ENCODE results near the gene HADH. TPM values are rescaled to one million over a fixed set of nuclear protein-coding genes. Genes with fewer than 3 reads are reported as not detected.

The HADH gene
- total RNA-seq, 1 donor from 2014 or later = 33.9 TPM

DNA sequence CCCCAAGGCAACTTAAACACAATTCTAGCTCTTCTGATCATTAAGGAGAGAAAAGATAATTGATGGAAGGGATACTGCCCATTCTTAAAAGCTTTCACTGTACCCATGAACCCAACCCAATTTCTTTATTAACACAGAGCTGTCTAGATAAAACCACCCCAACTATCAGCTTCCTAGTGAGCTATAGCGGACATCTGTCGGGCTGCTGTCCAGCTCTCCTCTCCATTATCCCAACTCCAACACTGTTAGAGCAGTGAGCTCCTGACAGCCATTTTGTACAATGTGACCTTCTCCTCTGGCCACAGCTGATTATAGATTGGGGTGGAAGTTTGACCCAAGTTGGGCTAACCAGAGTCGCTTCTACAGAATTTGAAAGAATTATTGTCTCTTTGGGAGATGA, 66.1 kb downstream of the HADH start:
- Mint-ChIP-seq H3K4me1 (ENCODE audit: low read depth) (peaks cover 70% of the 10 kb centered on the region), H3K9me3 (no peaks in the 10 kb centered on the region), H3K4me3 (no peak overlapping the region), H3K27ac (peak overlapping the region; percentile 43), H3K27me3 (ENCODE audit: insufficient read depth) (no peaks in the 10 kb centered on the region), H3K36me3 (ENCODE audit: low read depth) (peaks cover 43% of the 10 kb centered on the region)
- DNase-seq (ENCODE audit: low spot score) = no peak
- intact Hi-C loops (cut with micrococcal nuclease) = no loop called here

DNA sequence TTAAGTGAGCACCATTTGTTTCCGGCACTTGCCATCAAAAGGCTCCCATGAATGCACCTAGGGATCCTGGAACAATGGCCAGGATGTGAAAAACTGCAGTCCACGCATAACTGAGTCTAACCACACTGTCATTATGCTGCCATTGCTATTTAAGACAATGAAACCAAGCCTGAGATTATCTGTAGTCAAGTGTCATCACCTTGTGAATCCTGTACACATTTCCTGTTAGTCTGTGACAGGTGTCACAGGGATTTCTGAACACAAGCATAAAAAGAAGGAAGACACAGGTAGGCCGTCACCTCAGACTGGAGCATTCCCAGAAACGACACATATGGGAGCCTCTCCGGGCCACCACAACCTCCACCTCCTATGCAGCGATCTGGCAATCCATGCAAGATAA, 66.7 kb downstream of the HADH start:
- no peaks in the 10 kb centered on the region for H3K9me3 Mint-ChIP-seq
- H3K27me3 Mint-ChIP-seq (ENCODE audit: insufficient read depth) = no peaks in the 10 kb centered on the region
- peaks cover 38% of the 10 kb centered on the region for H3K36me3 Mint-ChIP-seq (ENCODE audit: low read depth)
- H3K4me1 Mint-ChIP-seq (ENCODE audit: low read depth) = peaks cover 67% of the 10 kb centered on the region
- intact Hi-C loops (cut with micrococcal nuclease) = no loop called here
- DNase-seq (ENCODE audit: low spot score) = no peak
- no peak overlapping the region for H3K27ac Mint-ChIP-seq
- H3K4me3 Mint-ChIP-seq = no peak overlapping the region

GRCh38 chr4:108058685-108059440, 69.2 kb downstream of the HADH start:
- Mint-ChIP-seq H3K4me1 (ENCODE audit: low read depth) (peaks cover 60% of the 10 kb centered on the region), H3K27me3 (ENCODE audit: insufficient read depth) (no peaks in the 10 kb centered on the region), H3K4me3 (no peak overlapping the region), H3K9me3 (no peaks in the 10 kb centered on the region), H3K36me3 (ENCODE audit: low read depth) (peaks cover 37% of the 10 kb centered on the region), H3K27ac (peak overlapping the region; percentile 21)
- intact Hi-C loops (cut with micrococcal nuclease) = no loop called here
- DNase-seq (ENCODE audit: low spot score) = no peak

DNA sequence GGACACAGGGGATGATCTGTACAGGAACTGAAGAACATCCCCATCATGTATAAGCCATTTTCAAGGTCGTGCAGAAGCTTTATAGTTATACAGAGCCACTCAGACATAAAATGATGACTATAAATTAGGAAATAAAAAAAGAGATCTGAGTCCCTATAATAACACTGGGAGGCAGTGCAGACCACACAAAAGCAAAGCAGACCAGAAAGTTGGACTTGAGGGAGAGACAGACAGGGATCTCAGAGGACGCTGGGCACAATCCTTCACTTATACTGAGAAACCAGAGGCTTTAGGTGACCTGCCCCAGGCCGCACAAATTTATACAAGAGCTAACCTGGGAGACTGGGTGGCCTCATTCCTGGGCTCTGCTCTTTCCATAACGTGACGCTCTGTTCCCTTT, 70.5 kb downstream of the HADH start:
- Mint-ChIP-seq H3K9me3 (no peaks in the 10 kb centered on the region), H3K36me3 (ENCODE audit: low read depth) (peaks cover 37% of the 10 kb centered on the region), H3K27me3 (ENCODE audit: insufficient read depth) (no peaks in the 10 kb centered on the region), H3K4me1 (ENCODE audit: low read depth) (peaks cover 57% of the 10 kb centered on the region), H3K27ac (peak overlapping the region; percentile 32), H3K4me3 (no peak overlapping the region)
- intact Hi-C loops (cut with micrococcal nuclease) = no loop called here
- no peak for DNase-seq (ENCODE audit: low spot score)

GRCh38 chr4:108060686-108061321, 71.1 kb downstream of the HADH start:
- H3K36me3 Mint-ChIP-seq (ENCODE audit: low read depth) = peaks cover 37% of the 10 kb centered on the region
- no peak overlapping the region for H3K27ac Mint-ChIP-seq
- DNase-seq (ENCODE audit: low spot score) = no peak
- no peaks in the 10 kb centered on the region for H3K27me3 Mint-ChIP-seq (ENCODE audit: insufficient read depth)
- peaks cover 51% of the 10 kb centered on the region for H3K4me1 Mint-ChIP-seq (ENCODE audit: low read depth)
- intact Hi-C loops (cut with micrococcal nuclease) = no loop called here
- H3K9me3 Mint-ChIP-seq = no peaks in the 10 kb centered on the region
- no peak overlapping the region for H3K4me3 Mint-ChIP-seq

GRCh38 chr4:108068442-108068841, 78.8 kb downstream of the HADH start:
- peaks cover 73% of the 10 kb centered on the region for H3K4me1 Mint-ChIP-seq (ENCODE audit: low read depth)
- no peak for DNase-seq (ENCODE audit: low spot score)

GRCh38 chr4:108070775-108071174, 81.1 kb downstream of the HADH start:
- Mint-ChIP-seq H3K36me3 (ENCODE audit: low read depth) (peaks cover 56% of the 10 kb centered on the region), H3K9me3 (no peaks in the 10 kb centered on the region), H3K4me3 (no peak overlapping the region), H3K27ac (peak overlapping the region; percentile 77), H3K27me3 (ENCODE audit: insufficient read depth) (no peaks in the 10 kb centered on the region), H3K4me1 (ENCODE audit: low read depth) (peaks cover 81% of the 10 kb centered on the region)
- intact Hi-C loops (cut with micrococcal nuclease) = loop anchor here (5.0 kb wide), 1 partner anchor 37 kb away; no protein-coding TSS in a partner anchor
- DNase-seq (ENCODE audit: low spot score) = no peak

More at GRCh38 chr4:108068442-108068841, 78.8 kb downstream of the HADH start:
- H3K36me3 Mint-ChIP-seq (ENCODE audit: low read depth) = peaks cover 51% of the 10 kb centered on the region
- H3K27me3 Mint-ChIP-seq (ENCODE audit: insufficient read depth) = no peaks in the 10 kb centered on the region
- no peaks in the 10 kb centered on the region for H3K9me3 Mint-ChIP-seq
- intact Hi-C loops (cut with micrococcal nuclease) = no loop called here
- H3K27ac Mint-ChIP-seq = no peak overlapping the region
- no peak overlapping the region for H3K4me3 Mint-ChIP-seq

- peaks cover 73% of the 10 kb centered on the region for H3K4me1 Mint-ChIP-seq (ENCODE audit: low read depth)
- peak; percentile 58 for DNase-seq (ENCODE audit: low spot score)
- intact Hi-C loops (cut with micrococcal nuclease) = loop anchor here (2.0 to 5.0 kb wide), 2 partner anchors 35 to 41 kb away; no protein-coding TSS in a partner anchor
- H3K36me3 Mint-ChIP-seq (ENCODE audit: low read depth) = peaks cover 45% of the 10 kb centered on the region
- H3K9me3 Mint-ChIP-seq = no peaks in the 10 kb centered on the region
- no peaks in the 10 kb centered on the region for H3K27me3 Mint-ChIP-seq (ENCODE audit: insufficient read depth)
- H3K4me3 Mint-ChIP-seq = peak overlapping the region; percentile 50
- peak overlapping the region; percentile 81 for H3K27ac Mint-ChIP-seq
Measured at GRCh38 chr4:108072300-108072699, 82.6 kb downstream of the HADH start.

DNA sequence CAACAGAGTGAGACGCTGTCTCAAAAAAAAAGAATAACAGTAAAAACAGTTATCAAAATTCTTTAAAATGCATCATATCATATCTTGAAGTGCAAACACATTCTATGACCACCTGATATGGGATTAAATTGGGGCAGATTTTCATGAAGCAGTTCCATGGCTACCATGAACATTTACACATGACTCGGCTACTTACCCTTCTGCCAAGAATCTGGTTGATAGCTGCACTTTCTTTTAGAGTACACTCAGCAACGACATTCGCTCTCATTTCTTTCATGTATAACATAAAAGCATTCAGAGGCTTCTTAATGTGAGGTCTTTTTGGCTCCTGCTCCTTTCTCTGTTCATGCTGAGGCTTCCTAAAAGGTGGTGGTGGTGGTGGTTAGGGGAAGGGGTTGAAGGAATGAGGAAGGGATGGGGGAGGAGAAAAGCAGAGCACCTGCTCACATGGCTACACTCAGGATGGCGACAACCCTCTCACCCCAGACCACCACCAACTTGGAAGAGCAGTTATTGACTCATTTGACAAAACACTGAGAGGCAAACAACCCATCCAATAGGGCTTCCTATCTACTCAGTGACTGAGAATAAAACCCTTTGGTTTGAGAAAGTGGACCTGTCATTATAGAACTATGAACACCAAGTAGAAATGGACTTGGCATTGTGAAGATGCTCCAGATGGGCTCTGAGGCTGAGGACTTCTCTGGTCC, 88.5 kb downstream of the HADH start:
- peaks cover 69% of the 10 kb centered on the region for H3K4me1 Mint-ChIP-seq (ENCODE audit: low read depth)
- no peak for DNase-seq (ENCODE audit: low spot score)
- no peak overlapping the region for H3K4me3 Mint-ChIP-seq
- no peaks in the 10 kb centered on the region for H3K27me3 Mint-ChIP-seq (ENCODE audit: insufficient read depth)
- H3K36me3 Mint-ChIP-seq (ENCODE audit: low read depth) = peaks cover 57% of the 10 kb centered on the region
- H3K27ac Mint-ChIP-seq = peak overlapping the region; percentile 75
- H3K9me3 Mint-ChIP-seq = no peaks in the 10 kb centered on the region
- intact Hi-C loops (cut with micrococcal nuclease) = loop anchor here (2.0 kb wide), 1 partner anchor 15 kb away; no protein-coding TSS in a partner anchor

GRCh38 chr4:108080747-108081146, 91.1 kb downstream of the HADH start:
- H3K9me3 Mint-ChIP-seq = no peaks in the 10 kb centered on the region
- H3K4me1 Mint-ChIP-seq (ENCODE audit: low read depth) = peaks cover 56% of the 10 kb centered on the region
- no peak for DNase-seq (ENCODE audit: low spot score)
- intact Hi-C loops (cut with micrococcal nuclease) = loop anchor here (1.0 kb wide), 1 partner anchor 9 kb away; no protein-coding TSS in a partner anchor
- peak overlapping the region; percentile 68 for H3K4me3 Mint-ChIP-seq
- H3K27me3 Mint-ChIP-seq (ENCODE audit: insufficient read depth) = no peaks in the 10 kb centered on the region
- H3K27ac Mint-ChIP-seq = peak overlapping the region; percentile 73
- H3K36me3 Mint-ChIP-seq (ENCODE audit: low read depth) = peaks cover 54% of the 10 kb centered on the region

DNA sequence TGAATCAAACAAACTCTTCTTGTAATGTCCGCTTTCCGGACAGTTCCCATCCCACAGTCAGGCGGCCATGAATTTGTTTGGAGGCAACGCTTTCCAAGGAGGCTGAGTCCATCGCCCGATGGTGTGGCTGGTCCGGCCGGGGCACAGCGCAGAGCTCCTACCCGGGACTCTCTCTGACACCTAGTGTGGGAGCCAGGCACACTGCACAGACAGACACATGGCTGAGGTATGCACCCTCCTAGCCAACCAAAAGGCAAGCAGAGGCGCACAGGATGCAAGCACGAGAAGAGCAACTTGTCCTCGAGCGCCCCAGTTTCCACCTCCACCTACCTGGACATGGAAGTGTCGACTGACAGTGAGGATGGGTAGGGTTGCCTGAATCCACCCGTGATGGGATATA, 91.6 kb downstream of the HADH start:
- peaks cover 56% of the 10 kb centered on the region for H3K4me1 Mint-ChIP-seq (ENCODE audit: low read depth)
- no peaks in the 10 kb centered on the region for H3K27me3 Mint-ChIP-seq (ENCODE audit: insufficient read depth)
- H3K4me3 Mint-ChIP-seq = peak overlapping the region; percentile 68
- peak overlapping the region; percentile 73 for H3K27ac Mint-ChIP-seq
- intact Hi-C loops (cut with micrococcal nuclease) = loop anchor here (1.0 kb wide), 1 partner anchor 8 kb away; no protein-coding TSS in a partner anchor
- H3K9me3 Mint-ChIP-seq = no peaks in the 10 kb centered on the region
- H3K36me3 Mint-ChIP-seq (ENCODE audit: low read depth) = peaks cover 55% of the 10 kb centered on the region
- no peak for DNase-seq (ENCODE audit: low spot score)
